ENCODE results near the gene RIPK4. TPM values are rescaled to one million over a fixed set of nuclear protein-coding genes. Genes with fewer than 3 reads are reported as not detected.
"Not testable (repeated sequence)": the region's sequence is repeated elsewhere in the genome, so short reads cannot be mapped to it uniquely, and the experiment has no call there.

Gene RIPK4
- total RNA-seq, 1 donor from 2014 or later = 15.7 TPM

DNA sequence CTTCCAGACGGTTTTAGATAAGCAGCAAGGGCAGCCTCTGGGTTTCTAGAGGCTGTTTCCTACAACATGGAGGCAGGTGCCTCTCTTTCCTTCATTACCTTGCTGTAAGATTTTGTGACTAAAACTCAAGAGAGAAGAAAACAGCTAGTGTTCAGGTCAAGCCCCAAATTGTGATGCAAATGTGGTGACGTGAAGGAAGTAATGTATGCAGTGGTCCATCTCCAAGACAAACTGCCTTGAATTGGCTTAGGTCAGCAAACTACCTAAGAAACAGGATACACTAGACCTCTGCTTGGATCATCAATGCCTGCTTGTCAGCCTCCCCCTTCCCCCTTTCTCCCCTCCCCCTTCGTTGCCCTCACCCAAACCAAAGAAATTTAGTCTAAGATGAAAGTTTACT, 28.9 kb upstream of the RIPK4 start:
- no peaks in the 10 kb centered on the region for H3K27me3 Mint-ChIP-seq (ENCODE audit: low read depth)
- H3K36me3 Mint-ChIP-seq = peaks cover 14% of the 10 kb centered on the region
- TF ChIP-seq, protein P1, sequence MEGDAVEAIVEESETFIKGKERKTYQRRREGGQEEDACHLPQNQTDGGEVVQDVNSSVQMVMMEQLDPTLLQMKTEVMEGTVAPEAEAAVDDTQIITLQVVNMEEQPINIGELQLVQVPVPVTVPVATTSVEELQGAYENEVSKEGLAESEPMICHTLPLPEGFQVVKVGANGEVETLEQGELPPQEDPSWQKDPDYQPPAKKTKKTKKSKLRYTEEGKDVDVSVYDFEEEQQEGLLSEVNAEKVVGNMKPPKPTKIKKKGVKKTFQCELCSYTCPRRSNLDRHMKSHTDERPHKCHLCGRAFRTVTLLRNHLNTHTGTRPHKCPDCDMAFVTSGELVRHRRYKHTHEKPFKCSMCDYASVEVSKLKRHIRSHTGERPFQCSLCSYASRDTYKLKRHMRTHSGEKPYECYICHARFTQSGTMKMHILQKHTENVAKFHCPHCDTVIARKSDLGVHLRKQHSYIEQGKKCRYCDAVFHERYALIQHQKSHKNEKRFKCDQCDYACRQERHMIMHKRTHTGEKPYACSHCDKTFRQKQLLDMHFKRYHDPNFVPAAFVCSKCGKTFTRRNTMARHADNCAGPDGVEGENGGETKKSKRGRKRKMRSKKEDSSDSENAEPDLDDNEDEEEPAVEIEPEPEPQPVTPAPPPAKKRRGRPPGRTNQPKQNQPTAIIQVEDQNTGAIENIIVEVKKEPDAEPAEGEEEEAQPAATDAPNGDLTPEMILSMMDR (IDR thresholded peaks at IDR 0.05; ENCODE audit: unreplicated experiment) = no peak
- H3K27ac Mint-ChIP-seq = no peak overlapping the region
- no peaks in the 10 kb centered on the region for H3K4me1 Mint-ChIP-seq
- peaks cover 24% of the 10 kb centered on the region for H3K9me3 Mint-ChIP-seq
- no peak for DNase-seq (ENCODE audit: low spot score in 2 of 2, unreplicated experiment in 2 of 2)
- no peak overlapping the region for H3K4me3 Mint-ChIP-seq

DNA sequence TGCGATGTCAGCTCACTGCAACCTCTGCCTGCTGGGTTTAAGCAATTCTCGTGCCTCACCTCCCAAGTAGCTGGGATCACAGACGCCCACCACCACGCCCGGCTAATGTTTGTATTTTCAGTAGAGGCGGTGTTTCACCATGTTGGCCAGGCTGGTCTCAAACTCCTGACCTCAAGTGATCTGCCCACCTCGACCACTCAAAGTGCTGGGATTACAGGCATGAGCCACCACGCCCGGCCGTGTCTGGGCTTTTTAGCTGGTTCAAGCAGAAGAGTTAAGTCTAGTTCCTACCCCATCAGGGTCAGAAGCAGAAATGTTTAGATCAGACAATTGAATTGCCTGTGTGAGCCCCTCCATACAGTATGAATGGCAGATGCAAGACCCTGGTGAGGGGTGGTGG, 27.7 kb upstream of the RIPK4 start:
- Mint-ChIP-seq H3K27me3 (ENCODE audit: low read depth) (no peaks in the 10 kb centered on the region), H3K9me3 (peaks cover 24% of the 10 kb centered on the region), H3K4me1 (no peaks in the 10 kb centered on the region), H3K36me3 (peaks cover 12% of the 10 kb centered on the region), H3K4me3 (no peak overlapping the region), H3K27ac (no peak overlapping the region)
- DNase-seq (ENCODE audit: low spot score in 2 of 2, unreplicated experiment in 2 of 2) = no peak
- TF ChIP-seq, protein P1 (IDR thresholded peaks at IDR 0.05; ENCODE audit: unreplicated experiment) = no peak

DNA sequence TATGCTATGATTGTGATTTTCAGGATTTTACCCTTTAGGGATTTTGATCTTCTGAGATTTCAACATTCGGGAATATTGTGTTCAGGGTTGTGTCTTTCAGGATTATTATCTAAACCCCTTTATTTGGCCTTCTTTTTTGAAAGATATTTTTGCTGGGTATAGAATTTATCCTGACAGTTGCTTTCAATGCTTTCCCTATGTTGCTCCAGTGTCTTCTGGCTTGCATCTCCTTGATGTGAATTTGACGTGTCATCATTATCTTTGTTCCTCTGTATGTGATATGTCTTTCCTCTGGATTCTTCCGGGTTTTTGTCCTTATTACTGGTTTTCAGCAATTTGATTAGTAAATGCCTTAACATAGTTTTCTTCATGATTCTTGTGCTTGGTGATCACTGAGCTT, 25.9 kb upstream of the RIPK4 start:
- no peaks in the 10 kb centered on the region for H3K4me1 Mint-ChIP-seq

DNA sequence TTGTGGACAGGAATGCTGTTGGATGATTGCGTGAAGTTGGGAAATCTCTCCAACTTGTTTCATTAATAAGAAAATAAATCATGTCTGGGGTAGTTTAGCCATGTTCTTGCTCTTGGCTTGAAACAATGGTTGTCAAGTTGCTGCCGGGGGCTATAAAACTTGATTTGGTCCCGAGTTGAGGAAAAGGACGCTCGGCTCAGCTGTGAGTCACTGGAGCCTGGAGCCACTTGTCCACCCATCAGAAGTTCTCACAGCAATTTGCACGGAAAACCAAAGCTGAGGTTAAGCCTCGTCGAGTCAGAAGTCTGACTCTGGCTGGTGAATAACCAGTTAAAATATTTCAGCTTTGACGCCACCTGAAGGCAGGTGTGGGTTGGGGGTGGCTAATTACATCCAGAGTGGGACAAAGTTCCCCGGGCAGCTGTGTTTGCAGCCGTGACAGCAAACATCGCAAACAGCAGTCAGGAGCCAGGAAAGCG, 19.7 kb upstream of the RIPK4 start:
- DNase-seq (ENCODE audit: low spot score in 2 of 2, unreplicated experiment in 2 of 2) = no peak
- Mint-ChIP-seq H3K4me1 (peaks cover 23% of the 10 kb centered on the region), H3K4me3 (no peak overlapping the region), H3K36me3 (peaks cover 4% of the 10 kb centered on the region), H3K9me3 (peaks cover 5% of the 10 kb centered on the region), H3K27me3 (ENCODE audit: low read depth) (peaks cover 7% of the 10 kb centered on the region), H3K27ac (peak overlapping the region; percentile 50)
- TF ChIP-seq, protein P1 (IDR thresholded peaks at IDR 0.05; ENCODE audit: unreplicated experiment) = no peak

More for the DNA sequence above, 25.9 kb upstream of the RIPK4 start:
- Mint-ChIP-seq H3K27ac (no peak overlapping the region), H3K36me3 (peaks cover 7% of the 10 kb centered on the region), H3K27me3 (ENCODE audit: low read depth) (peaks cover 5% of the 10 kb centered on the region), H3K4me3 (no peak overlapping the region), H3K9me3 (peaks cover 24% of the 10 kb centered on the region)
- TF ChIP-seq, protein P1 (IDR thresholded peaks at IDR 0.05; ENCODE audit: unreplicated experiment) = no peak
- no peak for DNase-seq (ENCODE audit: low spot score in 2 of 2, unreplicated experiment in 2 of 2)

DNA sequence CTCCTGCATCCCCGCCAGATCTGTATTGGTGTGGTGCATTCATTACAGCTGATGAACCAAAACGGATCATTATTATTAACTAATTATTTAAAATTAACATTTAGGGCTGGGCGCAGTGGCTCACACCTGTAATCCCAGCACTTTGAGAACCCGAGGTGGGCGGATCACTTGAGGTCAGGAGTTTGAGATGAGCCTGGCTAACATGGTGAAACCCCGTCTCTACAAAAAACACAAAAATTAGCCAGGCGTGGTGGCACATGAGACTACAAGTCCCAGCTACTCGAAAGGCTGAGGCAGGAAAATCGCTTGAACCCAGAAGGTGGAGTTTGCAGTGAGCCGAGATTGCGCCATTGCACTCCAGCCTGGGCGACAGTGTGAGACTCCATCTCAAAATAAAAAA, 18.4 kb upstream of the RIPK4 start:
- H3K36me3 Mint-ChIP-seq; DNase-seq (ENCODE audit: low spot score in 2 of 2, unreplicated experiment in 2 of 2); H3K4me3 Mint-ChIP-seq; H3K27ac Mint-ChIP-seq; H3K9me3 Mint-ChIP-seq: not testable (repeated sequence)
- Mint-ChIP-seq H3K4me1 (peaks cover 30% of the 10 kb centered on the region), H3K27me3 (ENCODE audit: low read depth) (peaks cover 15% of the 10 kb centered on the region)

DNA sequence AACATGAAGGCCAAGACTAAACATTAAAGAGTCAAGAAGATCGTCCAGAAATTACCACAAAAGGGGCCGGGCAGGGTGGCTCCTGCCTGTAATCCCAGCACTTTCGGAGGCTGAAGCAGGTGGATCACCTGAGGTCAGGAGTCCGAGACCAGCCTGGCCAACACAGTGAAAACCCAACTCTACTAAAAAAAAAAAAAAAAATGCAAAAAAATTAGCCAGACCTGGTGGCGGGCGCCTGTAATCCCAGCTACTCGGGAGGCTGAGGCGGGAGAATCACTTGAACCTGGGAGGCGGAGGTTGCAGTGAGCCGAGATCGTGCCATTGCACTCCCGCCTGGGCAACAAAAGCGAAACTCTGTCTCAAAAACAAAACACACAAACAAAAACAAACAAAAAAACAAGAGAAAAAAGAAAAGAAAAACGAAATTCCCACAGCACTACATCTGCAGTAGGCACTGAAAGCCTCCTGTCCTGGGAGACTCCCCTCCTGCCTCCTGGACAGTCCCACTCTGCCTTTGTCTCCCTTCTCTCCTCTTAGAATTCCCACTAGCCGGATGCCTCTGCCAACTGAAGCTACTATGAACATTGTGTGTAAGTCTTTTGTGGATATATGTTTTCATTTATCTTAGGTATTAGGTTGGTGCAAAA, 17.7 kb upstream of the RIPK4 start:
- DNase-seq (ENCODE audit: low spot score in 2 of 2, unreplicated experiment in 2 of 2) = no peak
- Mint-ChIP-seq H3K4me1 (peaks cover 33% of the 10 kb centered on the region), H3K27ac (peak overlapping the region; percentile 70), H3K4me3 (no peak overlapping the region), H3K9me3 (no peaks in the 10 kb centered on the region), H3K36me3 (peaks cover 3% of the 10 kb centered on the region), H3K27me3 (ENCODE audit: low read depth) (peaks cover 17% of the 10 kb centered on the region)
- TF ChIP-seq, protein P1 (IDR thresholded peaks at IDR 0.05; ENCODE audit: unreplicated experiment) = no peak
